ENCODE data around the gene ZNF862. TPM values are rescaled to one million over a fixed set of nuclear protein-coding genes. Genes with fewer than 3 reads are reported as not detected.
"Not testable (repeated sequence)": the region's sequence is repeated elsewhere in the genome, so short reads cannot be mapped to it uniquely, and the experiment has no call there.

Gene ZNF862
- total RNA-seq, 1 experiment from 2014 or later, result 1.9 TPM

- no peak overlapping the region for H2BK15ac ChIP-seq (ENCODE audit: low read depth, low read length)
- no peaks in the 10 kb centered on the region for H3K23me2 ChIP-seq (ENCODE audit: insufficient read length, low read depth, low read length, poor library complexity, severe bottlenecking)
- H2BK20ac ChIP-seq (ENCODE audit: low read depth, low read length, poor library complexity, severe bottlenecking), result no peak overlapping the region
- 0 out of 7 replicates have a peak, but pooled peaks cover 0 to under 1% (median 0%) of the 10 kb centered on the region in 3 experiments for H3K36me3 Mint-ChIP-seq (ENCODE audit: insufficient read depth in 1 of 3, low read depth in 3 of 3)
- H3K4me1 Mint-ChIP-seq, result peaks cover 5 to 22% of the 10 kb centered on the region in 2 experiments
- H3K56ac ChIP-seq (ENCODE audit: insufficient read length, low read depth, low read length), result no peak overlapping the region
- no peak overlapping the region for H3K4ac ChIP-seq (ENCODE audit: low read depth, low read length)
- no peak for DNase-seq
- H3K4me2 ChIP-seq (ENCODE audit: insufficient read depth, insufficient read length, low read length), result no peak overlapping the region
- H3K4me3 Mint-ChIP-seq, result no peak overlapping the region
- no peak overlapping the region for H3K27ac ChIP-seq (ENCODE audit: insufficient read length, low read depth, low read length)
- H2BK5ac ChIP-seq (ENCODE audit: insufficient read length, low read length), result no peak overlapping the region
- H4K91ac ChIP-seq (ENCODE audit: insufficient read length, low read depth, low read length), result no peak overlapping the region
- no peak overlapping the region for H4K8ac ChIP-seq (replicated peaks; ENCODE audit: insufficient read length, low read depth, low read length)
- no peaks in the 10 kb centered on the region for H3K27me3 ChIP-seq (ENCODE audit: insufficient read depth, low read length)
- H2AK5ac ChIP-seq (ENCODE audit: insufficient read length, low read length), result no peak overlapping the region
- H3K18ac ChIP-seq (ENCODE audit: insufficient read length, low read depth, low read length), result no peak overlapping the region
- no peak overlapping the region for H3T11ph ChIP-seq (ENCODE audit: low read length)
- no peak overlapping the region for H2BK12ac ChIP-seq (ENCODE audit: insufficient read length, low read depth, low read length)
- peaks cover 24% of the 10 kb centered on the region for H3K27me3 Mint-ChIP-seq (ENCODE audit: low read depth)
- H4K5ac ChIP-seq (ENCODE audit: insufficient read length, low read depth, low read length), result no peak overlapping the region
- H4K20me1 ChIP-seq (ENCODE audit: control insufficient read depth, insufficient read depth, insufficient read length), result no peaks in the 10 kb centered on the region
- no peak overlapping the region for H3K14ac ChIP-seq (ENCODE audit: insufficient read depth, low read length)
- peaks cover 4 to 6% of the 10 kb centered on the region in 2 experiments; a peak in 4 of 5 replicates for H3K9me3 Mint-ChIP-seq
- H3K27ac Mint-ChIP-seq, result no peak overlapping the region
- no peaks in the 10 kb centered on the region for H3K9me3 ChIP-seq (ENCODE audit: control insufficient read depth, low read depth, low read length)
- no peaks in the 10 kb centered on the region for H3K79me2 ChIP-seq (ENCODE audit: insufficient read depth, low read length)
- H2BK120ac ChIP-seq (ENCODE audit: low read depth, low read length, poor library complexity, severe bottlenecking), result no peak overlapping the region
- TF ChIP-seq CTCF (conservative IDR thresholded peaks at IDR 0.05), result no peak
- H3K4me1 ChIP-seq (ENCODE audit: insufficient read depth, low read length), result no peaks in the 10 kb centered on the region
- no peaks in the 10 kb centered on the region for H3K79me1 ChIP-seq (ENCODE audit: insufficient read depth, low read depth, low read length, poor library complexity, severe bottlenecking)
- WGBS (ENCODE audit: extremely low coverage, insufficient read length, low lambda C conversion rate), result no CpG with 5 or more reads among the region's 19 CpGs
- H2AFZ ChIP-seq (ENCODE audit: low read length), result no peak overlapping the region
- H3K23ac ChIP-seq (ENCODE audit: insufficient read length, low read depth, low read length), result no peak overlapping the region
- no peak overlapping the region for H3K9ac ChIP-seq (ENCODE audit: extremely low read depth, insufficient read length, low read length)
These were observed 9.5 kb upstream of the ZNF862 start for GRCh38 chr7:149828357-149829309.

GRCh38 chr7:149830527-149830926 lies 7.6 kb upstream of the ZNF862 start:
- not testable (repeated sequence) for H3T11ph ChIP-seq (ENCODE audit: low read length); H3K18ac ChIP-seq (ENCODE audit: insufficient read length, low read depth, low read length); H3K56ac ChIP-seq (ENCODE audit: insufficient read length, low read depth, low read length); H3K27ac ChIP-seq (ENCODE audit: insufficient read length, low read depth, low read length); H3K9me3 Mint-ChIP-seq; H4K5ac ChIP-seq (ENCODE audit: insufficient read length, low read depth, low read length); H2BK120ac ChIP-seq (ENCODE audit: low read depth, low read length, poor library complexity, severe bottlenecking); H3K23me2 ChIP-seq (ENCODE audit: insufficient read length, low read depth, low read length, poor library complexity, severe bottlenecking); H2AK5ac ChIP-seq (ENCODE audit: insufficient read length, low read length); H3K9me3 ChIP-seq (ENCODE audit: control insufficient read depth, low read depth, low read length); H2BK12ac ChIP-seq (ENCODE audit: insufficient read length, low read depth, low read length); H3K9ac ChIP-seq (ENCODE audit: extremely low read depth, insufficient read length, low read length); H3K27ac Mint-ChIP-seq; H3K14ac ChIP-seq (ENCODE audit: insufficient read depth, low read length); H2BK20ac ChIP-seq (ENCODE audit: low read depth, low read length, poor library complexity, severe bottlenecking); H3K23ac ChIP-seq (ENCODE audit: insufficient read length, low read depth, low read length); H3K27me3 ChIP-seq (ENCODE audit: insufficient read depth, low read length); H3K36me3 Mint-ChIP-seq (ENCODE audit: insufficient read depth in 1 of 3, low read depth in 3 of 3); H2BK5ac ChIP-seq (ENCODE audit: insufficient read length, low read length); H3K4me1 ChIP-seq (ENCODE audit: insufficient read depth, low read length); H4K91ac ChIP-seq (ENCODE audit: insufficient read length, low read depth, low read length); H3K4me3 Mint-ChIP-seq; H2BK15ac ChIP-seq (ENCODE audit: low read depth, low read length); H2AFZ ChIP-seq (ENCODE audit: low read length); H4K20me1 ChIP-seq (ENCODE audit: control insufficient read depth, insufficient read depth, insufficient read length); H3K4me2 ChIP-seq (ENCODE audit: insufficient read depth, insufficient read length, low read length); H4K8ac ChIP-seq (replicated peaks; ENCODE audit: insufficient read length, low read depth, low read length); H3K79me1 ChIP-seq (ENCODE audit: insufficient read depth, low read depth, low read length, poor library complexity, severe bottlenecking); H3K4ac ChIP-seq (ENCODE audit: low read depth, low read length); H3K79me2 ChIP-seq (ENCODE audit: insufficient read depth, low read length); DNase-seq
- WGBS (ENCODE audit: extremely low coverage, insufficient read length, low lambda C conversion rate), result no CpG with 5 or more reads among the region's 1 CpG
- H3K4me1 Mint-ChIP-seq, result peaks cover 5 to 22% of the 10 kb centered on the region in 2 experiments
- H3K27me3 Mint-ChIP-seq (ENCODE audit: low read depth), result peaks cover 40% of the 10 kb centered on the region

All from H9 (cell line).